OCI-LY7 (cell line): ENCODE measurements around the gene FRS2. TPM values are rescaled to one million over a fixed set of nuclear protein-coding genes. Genes with fewer than 3 reads are reported as not detected.

ENCODE experiments used
- BruUV-seq: library from RNA; stranded (reverse); fragments of 400-500 nt; replicated peaks from 2 replicates; lab custom pipeline; 2021; lab: Mats Ljungman, UMichigan
- CTCF ChIA-PET: fragments of 300-600 bp; sonication (Branson Sonifier 250); formaldehyde crosslinking; loops from one replicate; lab custom pipeline; 2022; ENCODE audit warnings: antibody characterized with exemption; ENCODE audit not compliant: unreplicated experiment; lab: Charles Lee
- POLR2A ChIA-PET: fragments of 300-600 bp; sonication (Branson Sonifier 250); formaldehyde crosslinking; loops from one replicate; lab custom pipeline; 2022; ENCODE audit warnings: antibody characterized with exemption; lab: Charles Lee
- DNase-seq: peaks from one replicate; pipeline ENCODE4 v3.0.0-alpha.2; 2015; ENCODE audit warnings: low spot score
- H2AFZ ChIP-seq: fragments of 200-600 bp; sonication (generic), shearing (Covaris generic); 2 replicates; pipeline ENCODE4 v1.6.1; 2014; ENCODE audit warnings: mild to moderate bottlenecking, antibody characterized with exemption, low read length, moderate library complexity
- H3K27ac ChIP-seq: fragments of 200-600 bp; sonication (generic); 2 replicates; pipeline ENCODE4 v1.5.1; 2014; ENCODE audit warnings: mixed run types, low read depth, mild to moderate bottlenecking, moderate library complexity, low read length, inconsistent platforms; ENCODE audit not compliant: poor library complexity, severe bottlenecking
- H3K36me3 ChIP-seq: fragments of 200-600 bp; sonication (generic); 2 replicates; pipeline ENCODE4 v1.6.1; 2014; ENCODE audit warnings: mild to moderate bottlenecking, antibody characterized with exemption, low read length, moderate library complexity, mixed read lengths; ENCODE audit not compliant: insufficient read depth
- H3K4me1 ChIP-seq: fragments of 200-600 bp; sonication (generic); 2 replicates; pipeline ENCODE4 v1.5.1; 2014; ENCODE audit warnings: mild to moderate bottlenecking, low read length; ENCODE audit not compliant: insufficient read depth, poor library complexity, severe bottlenecking
- H3K4me2 ChIP-seq: fragments of 200-600 bp; sonication (generic); 2 replicates; pipeline ENCODE4 v1.6.1; 2014; ENCODE audit warnings: mild to moderate bottlenecking, low read length
- H3K4me3 ChIP-seq: fragments of 200-600 bp; sonication (generic); 2 replicates; pipeline ENCODE4 v1.5.1; 2014; ENCODE audit warnings: mild to moderate bottlenecking, low read depth, low read length; ENCODE audit not compliant: poor library complexity, severe bottlenecking
- H3K79me2 ChIP-seq: fragments of 200-600 bp; sonication (generic); 2 replicates; pipeline ENCODE4 v1.6.1; 2016; ENCODE audit warnings: low read depth, mild to moderate bottlenecking, low read length, moderate library complexity, mixed read lengths; ENCODE audit not compliant: insufficient read depth
- H3K9me2 ChIP-seq: fragments of 200-600 bp; sonication (generic); 2 replicates; pipeline ENCODE4 v1.6.1; 2016; ENCODE audit warnings: mild to moderate bottlenecking, low read length, mixed read lengths; ENCODE audit not compliant: insufficient read depth
- H3K9me3 ChIP-seq: fragments of 200-600 bp; sonication (generic); 2 replicates; pipeline ENCODE4 v1.6.1; 2014; ENCODE audit warnings: mild to moderate bottlenecking, mixed run types, low read length, mixed read lengths
- H4K20me1 ChIP-seq: fragments of 200-600 bp; sonication (generic); 2 replicates; pipeline ENCODE4 v1.6.1; 2014; ENCODE audit warnings: mild to moderate bottlenecking, antibody characterized with exemption, low read length, moderate library complexity, mixed read lengths; ENCODE audit not compliant: insufficient read depth
- EZH2phosphoT487 ChIP-seq: fragments of 200-600 bp; sonication (generic); IDR thresholded peaks from 2 replicates; pipeline ENCODE4 v1.6.1; 2018; ENCODE audit warnings: low read depth, borderline replicate concordance, mild to moderate bottlenecking, mixed run types, antibody characterized with exemption, low read length, moderate library complexity, mixed read lengths
- intact Hi-C: fragments of 100-400 bp; cut with micrococcal nuclease; formaldehyde crosslinking; loops from one replicate; pipeline ENCODE4 v1.10.0; 2022; ENCODE audit not compliant: unreplicated experiment
- total RNA-seq, 2 experiments: library from RNA; depleted of rRNA in 1 of 2; stranded (reverse); fragments of >200 nt in 1 of 2; shearing (Covaris generic) in 1 of 2; gene quantifications; 2 replicates each; pipeline ENCODE4 v1.2.3, GENCODE V29; 2014 to 2022
- TF ChIP-seq, protein P1 (sequence below): fragments of 200-600 bp; sonication (generic); conservative IDR thresholded peaks from 2 replicates; pipeline ENCODE4 v1.5.1; 2014; ENCODE audit warnings: mild to moderate bottlenecking, antibody characterized with exemption, low read length, moderate library complexity, mixed read lengths

FRS2 gene
- total RNA-seq, 2 experiments from 2014 or later, result 11.1 to 18.5 TPM

DNA sequence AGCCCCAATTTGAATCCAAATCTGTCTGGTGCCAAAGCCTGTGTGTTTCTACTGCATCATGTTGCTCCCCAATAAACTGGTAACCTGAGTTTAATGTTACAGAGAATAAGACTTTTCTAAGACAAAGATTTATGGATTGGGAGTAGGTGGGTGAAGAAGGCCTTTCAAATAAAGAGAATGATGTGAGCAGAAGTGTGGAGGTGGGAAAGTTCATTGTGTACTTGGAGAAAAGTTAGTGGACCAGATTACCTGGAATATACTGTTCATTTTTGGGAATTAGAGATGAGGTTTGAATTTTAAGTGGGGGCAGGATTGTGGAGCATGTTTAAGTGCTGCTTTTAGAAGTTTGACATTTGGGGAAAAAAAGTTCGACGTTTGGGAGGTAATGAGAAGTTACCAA lies 3.1 kb downstream of the FRS2 start:
- intact Hi-C loops, result no loop called here
- H3K4me1 ChIP-seq, result peaks cover 25% of the 10 kb centered on the region
- TF ChIP-seq, protein P1, sequence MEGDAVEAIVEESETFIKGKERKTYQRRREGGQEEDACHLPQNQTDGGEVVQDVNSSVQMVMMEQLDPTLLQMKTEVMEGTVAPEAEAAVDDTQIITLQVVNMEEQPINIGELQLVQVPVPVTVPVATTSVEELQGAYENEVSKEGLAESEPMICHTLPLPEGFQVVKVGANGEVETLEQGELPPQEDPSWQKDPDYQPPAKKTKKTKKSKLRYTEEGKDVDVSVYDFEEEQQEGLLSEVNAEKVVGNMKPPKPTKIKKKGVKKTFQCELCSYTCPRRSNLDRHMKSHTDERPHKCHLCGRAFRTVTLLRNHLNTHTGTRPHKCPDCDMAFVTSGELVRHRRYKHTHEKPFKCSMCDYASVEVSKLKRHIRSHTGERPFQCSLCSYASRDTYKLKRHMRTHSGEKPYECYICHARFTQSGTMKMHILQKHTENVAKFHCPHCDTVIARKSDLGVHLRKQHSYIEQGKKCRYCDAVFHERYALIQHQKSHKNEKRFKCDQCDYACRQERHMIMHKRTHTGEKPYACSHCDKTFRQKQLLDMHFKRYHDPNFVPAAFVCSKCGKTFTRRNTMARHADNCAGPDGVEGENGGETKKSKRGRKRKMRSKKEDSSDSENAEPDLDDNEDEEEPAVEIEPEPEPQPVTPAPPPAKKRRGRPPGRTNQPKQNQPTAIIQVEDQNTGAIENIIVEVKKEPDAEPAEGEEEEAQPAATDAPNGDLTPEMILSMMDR, result no peak
- TF ChIP-seq EZH2phosphoT487, result no peak
- no peaks in the 10 kb centered on the region for H3K36me3 ChIP-seq
- H3K4me2 ChIP-seq, result no peak overlapping the region
- CTCF ChIA-PET, result no interaction called here
- H3K9me3 ChIP-seq, result no peaks in the 10 kb centered on the region
- no peak overlapping the region for H3K4me3 ChIP-seq
- peaks cover 72% of the 10 kb centered on the region for H3K79me2 ChIP-seq
- no TSS peak for BruUV-seq
- H3K27ac ChIP-seq, result no peak overlapping the region
- POLR2A ChIA-PET, result interaction anchor here (0.6 kb wide), 1 partner anchor 182 kb away, joined by 3 read pairs; no protein-coding TSS in a partner anchor
- DNase-seq, result no peak
- peaks cover 13% of the 10 kb centered on the region for H4K20me1 ChIP-seq
- H2AFZ ChIP-seq, result no peak overlapping the region
- H3K9me2 ChIP-seq, result no peaks in the 10 kb centered on the region

GRCh38 chr12:69474456-69474855 lies 4.3 kb downstream of the FRS2 start:
- no peaks in the 10 kb centered on the region for H3K9me3 ChIP-seq
- no TSS peak for BruUV-seq
- TF ChIP-seq EZH2phosphoT487, result no peak
- TF ChIP-seq, protein P1, result no peak
- H3K4me2 ChIP-seq, result no peak overlapping the region
- no peaks in the 10 kb centered on the region for H3K9me2 ChIP-seq
- no peaks in the 10 kb centered on the region for H3K36me3 ChIP-seq
- peaks cover 21% of the 10 kb centered on the region for H3K4me1 ChIP-seq
- H3K4me3 ChIP-seq, result no peak overlapping the region
- POLR2A ChIA-PET, result no interaction called here
- no peak overlapping the region for H3K27ac ChIP-seq
- CTCF ChIA-PET, result no interaction called here
- peaks cover 13% of the 10 kb centered on the region for H4K20me1 ChIP-seq
- no peak overlapping the region for H2AFZ ChIP-seq
- no peak for DNase-seq
- intact Hi-C loops, result no loop called here
- peaks cover 83% of the 10 kb centered on the region for H3K79me2 ChIP-seq

GRCh38 chr12:69475237-69475975 lies 5.2 kb downstream of the FRS2 start:
- H3K4me3 ChIP-seq, result no peak overlapping the region
- no peak for DNase-seq
- TF ChIP-seq EZH2phosphoT487, result no peak
- TF ChIP-seq, protein P1, result no peak
- ChIA-PET POLR2A (interaction anchor here (1.1 kb wide), 1 partner anchor 17 kb away, joined by 3 read pairs; no protein-coding TSS in a partner anchor), CTCF (interaction anchor here (0.6 kb wide), 1 partner anchor 63 kb away, joined by 3 read pairs; no protein-coding TSS in a partner anchor)
- no peaks in the 10 kb centered on the region for H3K9me2 ChIP-seq
- intact Hi-C loops, result no loop called here
- H3K27ac ChIP-seq, result no peak overlapping the region
- peaks cover 13% of the 10 kb centered on the region for H4K20me1 ChIP-seq
- H3K36me3 ChIP-seq, result no peaks in the 10 kb centered on the region; the same call in 1 of the 2 replicates
- no peaks in the 10 kb centered on the region for H3K9me3 ChIP-seq
- H2AFZ ChIP-seq, result no peak overlapping the region
- H3K79me2 ChIP-seq, result peaks cover 91% of the 10 kb centered on the region
- BruUV-seq, result no TSS peak
- H3K4me1 ChIP-seq, result peaks cover 15% of the 10 kb centered on the region
- no peak overlapping the region for H3K4me2 ChIP-seq
